ENCODE data around the gene GRAMD1B.
"Not testable (repeated sequence)": the region's sequence is repeated elsewhere in the genome, so short reads cannot be mapped to it uniquely, and the experiment has no call there.

Gene GRAMD1B

DNA sequence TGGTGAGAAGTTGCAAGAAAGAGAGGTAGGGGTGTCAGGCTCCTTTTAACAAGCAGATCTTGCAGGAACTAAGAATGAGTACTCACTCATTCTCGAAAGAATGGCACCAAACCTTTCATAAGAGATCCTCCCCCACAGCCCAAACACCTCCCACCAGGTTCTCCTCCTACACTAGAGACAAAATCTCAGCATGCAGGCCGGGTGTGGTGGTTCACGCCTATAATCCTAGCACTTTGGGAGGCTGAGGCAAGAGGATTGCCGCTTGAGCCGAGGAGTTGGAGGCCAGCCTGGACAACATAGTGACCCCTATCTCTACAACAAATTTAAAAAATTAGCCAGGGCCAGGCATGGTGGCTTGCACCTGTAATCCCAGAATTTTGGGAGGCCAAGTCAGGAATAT is 11.1 kb downstream of the GRAMD1B start:
- in situ Hi-C loops (cut with MboI; ENCODE audit: low sequenced_read_pairs) = loop anchor here (25.0 kb wide), 1 partner anchor 1196 kb away; no protein-coding TSS in a partner anchor
- DNase-seq (ENCODE audit: low spot score in 2 of 2) = no peak
- H3K36me3 ChIP-seq (replicated peaks) = peaks cover 12% of the 10 kb centered on the region
- H3K4me3 ChIP-seq = no peak overlapping the region
- 0 out of 2 replicates have a peak, but pooled peaks cover 3% of the 10 kb centered on the region for H3K9me3 ChIP-seq
- H3K4me1 ChIP-seq = peaks cover 41% of the 10 kb centered on the region
- H3K27me3 ChIP-seq (ENCODE audit: low read depth) = no peaks in the 10 kb centered on the region

DNA sequence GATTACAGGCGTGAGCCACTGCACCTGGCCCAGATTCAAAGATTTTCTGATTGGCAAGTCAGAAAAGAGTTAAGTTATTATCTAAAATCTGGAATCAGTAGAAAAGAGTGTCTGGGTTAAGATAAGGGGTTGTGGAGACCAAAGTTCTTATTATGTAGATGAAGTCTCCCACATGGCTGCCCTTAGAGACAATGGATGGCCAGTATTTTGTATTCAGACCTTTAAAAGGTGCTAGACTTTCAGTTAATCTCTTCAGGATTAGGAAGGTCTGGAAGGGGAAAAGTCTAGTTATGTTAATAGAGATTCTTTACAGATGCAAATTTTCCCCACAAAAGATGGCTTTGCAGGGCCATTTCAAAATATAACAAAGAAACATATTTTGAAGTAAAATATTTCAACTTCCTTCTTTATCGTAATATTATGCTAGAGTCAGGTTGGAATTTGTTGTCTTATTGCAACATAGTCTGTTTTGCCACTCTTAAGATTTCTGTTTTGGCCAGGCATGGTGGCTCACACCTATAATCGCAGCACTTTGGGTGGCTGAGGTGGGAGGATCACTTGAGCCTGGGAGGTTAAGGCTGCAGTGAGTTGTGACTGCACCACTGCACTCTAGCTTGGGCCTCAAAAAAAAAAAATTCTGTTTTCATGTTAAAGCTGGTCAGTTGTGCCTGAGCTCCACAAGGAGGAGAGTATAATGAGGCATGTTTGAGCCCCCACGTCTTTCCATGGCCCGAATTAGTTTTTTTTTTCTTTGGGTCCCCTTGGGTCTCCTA is 14.0 kb downstream of the GRAMD1B start:
- H3K36me3 ChIP-seq (replicated peaks) = no peaks in the 10 kb centered on the region
- DNase-seq (ENCODE audit: low spot score in 2 of 2) = peak; percentile 78 to 97
- in situ Hi-C loops (cut with MboI; ENCODE audit: low sequenced_read_pairs) = loop anchor here (25.0 kb wide), 1 partner anchor 1193 kb away; no protein-coding TSS in a partner anchor
- no peaks in the 10 kb centered on the region for H3K27me3 ChIP-seq (ENCODE audit: low read depth)
- no peak overlapping the region for H3K4me3 ChIP-seq
- H3K4me1 ChIP-seq = peaks cover 35% of the 10 kb centered on the region
- H3K9me3 ChIP-seq = 0 out of 2 replicates have a peak, but pooled peaks cover 3% of the 10 kb centered on the region

DNA sequence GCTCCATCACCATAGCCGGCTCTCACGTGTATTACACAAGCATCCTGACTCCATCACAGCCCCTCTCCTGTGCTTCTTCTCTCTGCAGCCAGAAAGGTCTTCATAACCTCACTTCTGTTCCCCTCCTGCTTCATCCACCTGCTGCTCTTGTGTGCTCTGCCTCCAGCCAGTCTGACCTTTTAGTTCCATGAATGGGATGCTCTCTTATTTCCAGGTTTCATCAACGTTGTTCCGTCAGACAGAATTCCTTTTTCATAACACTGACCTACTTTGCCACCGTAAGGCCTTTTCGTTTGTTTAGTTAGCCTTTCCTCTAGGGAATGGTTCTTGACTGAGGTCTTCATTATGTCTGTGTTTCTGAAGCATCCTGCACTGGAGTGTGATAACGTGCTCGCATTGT is 18.8 kb downstream of the GRAMD1B start:
- in situ Hi-C loops (cut with MboI; ENCODE audit: low sequenced_read_pairs) = loop anchor here (25.0 kb wide), 1 partner anchor 1188 kb away; no protein-coding TSS in a partner anchor
- Histone ChIP-seq H3K4me1 (peaks cover 35% of the 10 kb centered on the region), H3K4me3 (no peak overlapping the region), H3K9me3 (no peaks in the 10 kb centered on the region), H3K36me3 (replicated peaks) (no peaks in the 10 kb centered on the region), H3K27me3 (ENCODE audit: low read depth) (no peaks in the 10 kb centered on the region)
- DNase-seq (ENCODE audit: low spot score in 2 of 2) = no peak

DNA sequence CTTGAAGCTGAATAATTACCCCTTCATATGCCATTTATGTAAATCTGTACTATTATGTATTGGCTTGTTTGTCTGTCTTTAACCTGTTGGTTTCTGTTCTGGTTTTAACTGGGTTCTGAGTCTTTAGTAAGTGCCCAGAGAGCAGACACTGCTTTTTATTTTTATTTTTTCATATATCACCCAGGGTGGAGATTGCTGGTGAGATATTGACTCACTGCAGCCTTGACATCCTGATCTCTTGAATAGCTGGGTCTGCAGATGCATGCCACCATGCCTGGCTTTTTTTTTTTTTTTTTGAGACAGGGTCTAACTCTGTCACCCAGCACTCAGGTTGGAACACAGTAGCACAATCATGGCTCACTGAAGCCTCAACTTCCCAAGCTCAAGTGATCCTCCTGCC is 19.4 kb downstream of the GRAMD1B start:
- H3K4me1 ChIP-seq = peaks cover 38% of the 10 kb centered on the region
- no peak for DNase-seq (ENCODE audit: low spot score in 2 of 2)
- H3K4me3 ChIP-seq = no peak overlapping the region
- no peaks in the 10 kb centered on the region for H3K36me3 ChIP-seq (replicated peaks)
- no peaks in the 10 kb centered on the region for H3K9me3 ChIP-seq
- H3K27me3 ChIP-seq (ENCODE audit: low read depth) = no peaks in the 10 kb centered on the region
- in situ Hi-C loops (cut with MboI; ENCODE audit: low sequenced_read_pairs) = loop anchor here (25.0 kb wide), 1 partner anchor 1188 kb away; no protein-coding TSS in a partner anchor

DNA sequence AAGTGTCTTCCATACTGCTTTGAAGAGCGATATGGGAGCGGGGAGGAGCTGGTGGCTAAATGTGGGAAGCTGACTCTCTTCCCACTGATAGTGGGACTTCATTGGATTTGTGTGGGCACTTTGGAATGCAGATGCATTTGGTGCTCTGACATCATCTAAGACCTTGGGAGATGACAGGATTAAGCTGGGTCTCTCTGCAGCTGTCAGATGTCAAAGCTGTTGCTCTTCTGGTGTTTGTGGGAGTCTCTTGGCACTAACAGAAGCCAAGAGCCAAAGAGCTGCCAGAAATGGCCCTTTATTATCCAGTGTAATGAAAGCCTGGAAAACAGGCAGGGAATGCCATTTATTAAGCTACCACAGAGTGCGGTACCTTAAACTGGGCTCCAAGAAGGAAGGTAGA is 20.6 kb downstream of the GRAMD1B start:
- no peak overlapping the region for H3K4me3 ChIP-seq
- DNase-seq (ENCODE audit: low spot score in 2 of 2) = no peak
- no peaks in the 10 kb centered on the region for H3K9me3 ChIP-seq
- no peaks in the 10 kb centered on the region for H3K27me3 ChIP-seq (ENCODE audit: low read depth)
- H3K4me1 ChIP-seq = peaks cover 36% of the 10 kb centered on the region
- in situ Hi-C loops (cut with MboI; ENCODE audit: low sequenced_read_pairs) = no loop called here
- H3K36me3 ChIP-seq (replicated peaks) = no peaks in the 10 kb centered on the region

DNA sequence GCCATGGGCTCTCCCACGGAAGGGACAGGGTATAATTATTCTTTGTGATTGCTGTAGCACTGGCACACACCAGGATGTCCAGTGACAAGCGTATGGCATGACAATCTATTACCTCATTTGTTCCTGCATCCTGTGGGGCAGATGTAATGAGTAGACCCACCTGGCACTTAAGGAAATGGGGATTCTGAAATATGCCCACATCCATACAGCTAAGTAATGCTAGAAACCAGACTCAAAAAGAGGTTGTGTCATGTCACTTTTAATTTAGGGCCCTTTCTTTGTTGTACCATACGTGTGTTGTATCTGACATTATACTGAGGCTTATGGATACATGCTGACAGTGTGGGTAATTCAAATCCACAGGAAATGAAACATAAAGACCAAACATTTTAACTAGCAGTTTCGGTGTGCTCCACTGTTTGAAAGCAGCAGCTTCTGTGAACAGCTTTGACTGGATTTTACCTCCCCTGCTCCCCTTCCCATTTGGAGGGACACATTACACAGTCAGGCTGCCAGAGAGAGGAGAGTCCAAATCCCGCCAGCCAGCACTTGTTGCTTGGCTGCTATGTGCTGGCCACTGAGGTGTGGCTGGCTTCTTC is 21.2 kb downstream of the GRAMD1B start:
- in situ Hi-C loops (cut with MboI; ENCODE audit: low sequenced_read_pairs) = no loop called here
- no peaks in the 10 kb centered on the region for H3K9me3 ChIP-seq
- H3K4me3 ChIP-seq = no peak overlapping the region
- peaks cover 36% of the 10 kb centered on the region for H3K4me1 ChIP-seq
- H3K27me3 ChIP-seq (ENCODE audit: low read depth) = no peaks in the 10 kb centered on the region
- DNase-seq (ENCODE audit: low spot score in 2 of 2) = no peak
- no peaks in the 10 kb centered on the region for H3K36me3 ChIP-seq (replicated peaks)

DNA sequence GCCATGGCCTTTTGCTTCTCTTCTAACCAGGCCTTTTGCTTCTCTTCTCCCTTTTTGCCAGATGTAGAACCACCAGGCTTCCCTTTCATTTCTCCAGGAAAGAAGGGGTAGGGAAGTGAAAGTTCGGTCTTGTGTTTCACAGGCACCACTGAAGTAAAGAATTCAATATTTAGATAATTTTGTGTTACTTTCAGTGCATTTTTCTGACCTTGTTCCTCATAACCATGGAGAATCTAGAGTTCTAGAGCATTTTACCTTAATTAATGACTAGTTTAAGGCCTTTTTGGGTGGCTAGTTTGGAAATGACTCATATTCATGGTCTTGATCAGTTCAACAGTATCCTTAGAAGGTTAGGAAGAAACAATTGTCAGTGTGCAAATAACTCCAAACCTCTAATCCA is 22.7 kb downstream of the GRAMD1B start:
- H3K36me3 ChIP-seq (replicated peaks) = no peaks in the 10 kb centered on the region
- peaks cover 32% of the 10 kb centered on the region for H3K4me1 ChIP-seq
- H3K9me3 ChIP-seq = no peaks in the 10 kb centered on the region
- H3K4me3 ChIP-seq = no peak overlapping the region
- DNase-seq (ENCODE audit: low spot score in 2 of 2) = no peak
- in situ Hi-C loops (cut with MboI; ENCODE audit: low sequenced_read_pairs) = no loop called here
- H3K27me3 ChIP-seq (ENCODE audit: low read depth) = no peaks in the 10 kb centered on the region

DNA sequence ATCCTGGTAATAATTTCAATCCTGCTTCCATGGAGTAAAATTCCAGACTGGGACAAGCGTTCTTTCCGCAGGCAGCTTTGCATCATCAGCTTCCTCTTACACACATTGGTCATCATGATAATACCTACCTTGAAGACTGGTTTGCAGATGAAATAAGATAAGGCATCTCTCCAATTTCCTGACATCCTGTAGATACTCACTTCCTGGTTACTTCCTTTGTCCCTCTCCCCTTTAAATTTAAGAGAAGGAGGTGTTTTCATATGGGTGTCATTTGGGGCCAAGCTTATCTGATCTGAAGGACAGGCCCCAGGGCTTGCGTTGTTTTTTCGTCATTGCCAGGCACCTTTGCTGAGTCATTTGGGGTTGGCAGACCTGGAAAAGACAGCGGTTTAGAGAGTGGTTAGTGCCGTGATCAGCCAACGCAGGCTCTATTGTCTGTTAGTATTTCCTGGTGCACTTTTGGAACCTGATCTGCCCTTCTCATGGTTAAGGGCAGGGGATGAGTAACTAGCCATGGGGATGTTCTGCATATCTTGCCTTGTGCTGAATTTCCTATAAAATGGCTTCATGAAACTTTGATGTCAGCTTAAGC is 24.1 kb downstream of the GRAMD1B start:
- peak; percentile 47 to 63 for DNase-seq (ENCODE audit: low spot score in 2 of 2)
- in situ Hi-C loops (cut with MboI; ENCODE audit: low sequenced_read_pairs) = no loop called here
- Histone ChIP-seq H3K36me3 (replicated peaks) (0 out of 2 replicates have a peak, but pooled peaks cover 5% of the 10 kb centered on the region), H3K9me3 (no peaks in the 10 kb centered on the region), H3K4me1 (peaks cover 21% of the 10 kb centered on the region), H3K4me3 (no peak overlapping the region), H3K27me3 (ENCODE audit: low read depth) (no peaks in the 10 kb centered on the region)

DNA sequence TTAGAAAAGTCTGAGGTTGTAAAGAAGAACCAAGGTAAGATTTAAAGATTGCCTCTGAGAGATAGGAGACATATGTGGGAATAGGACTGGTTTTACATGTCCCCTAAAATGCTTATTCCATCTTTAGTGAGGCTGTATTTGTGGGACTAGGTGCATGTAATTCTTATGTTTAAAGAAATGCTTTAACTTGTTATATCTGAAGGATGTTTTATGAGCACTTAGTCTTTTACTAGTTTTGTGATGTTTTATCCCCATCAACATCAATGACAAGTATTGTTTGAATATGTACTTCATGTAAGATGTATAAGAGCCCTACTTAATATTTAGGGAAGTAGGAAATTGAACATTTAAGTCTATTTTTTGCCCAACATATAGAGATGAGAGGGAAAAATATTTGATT is 24.7 kb downstream of the GRAMD1B start:
- DNase-seq (ENCODE audit: low spot score in 2 of 2) = no peak
- Histone ChIP-seq H3K4me3 (no peak overlapping the region), H3K9me3 (no peaks in the 10 kb centered on the region), H3K4me1 (peaks cover 18% of the 10 kb centered on the region), H3K36me3 (replicated peaks) (0 out of 2 replicates have a peak, but pooled peaks cover 5% of the 10 kb centered on the region), H3K27me3 (ENCODE audit: low read depth) (no peaks in the 10 kb centered on the region)
- in situ Hi-C loops (cut with MboI; ENCODE audit: low sequenced_read_pairs) = no loop called here

DNA sequence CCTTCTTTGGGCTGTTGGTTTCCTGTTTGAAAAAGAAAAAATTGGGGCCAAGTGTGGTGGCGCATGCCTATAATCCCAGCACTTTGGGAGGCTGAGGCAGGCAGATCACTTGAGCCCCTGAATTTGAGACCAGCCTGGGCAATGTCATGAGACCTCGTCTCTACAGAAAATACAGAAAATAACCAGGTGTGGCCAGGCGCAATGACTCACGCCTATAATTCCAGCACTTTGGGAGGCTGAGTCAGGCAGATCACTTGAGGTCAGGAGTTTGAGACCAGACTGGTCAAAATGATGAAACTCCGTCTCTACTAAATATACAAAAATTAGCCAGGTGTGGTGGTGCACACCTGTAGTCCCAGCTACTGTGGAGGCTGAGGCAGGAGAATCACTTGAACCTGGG is 26.4 kb downstream of the GRAMD1B start:
- DNase-seq (ENCODE audit: low spot score in 2 of 2); H3K4me3 ChIP-seq; H3K36me3 ChIP-seq (replicated peaks); in situ Hi-C loops (cut with MboI; ENCODE audit: low sequenced_read_pairs); H3K27me3 ChIP-seq (ENCODE audit: low read depth); H3K9me3 ChIP-seq: not testable (repeated sequence)
- peaks cover 18% of the 10 kb centered on the region for H3K4me1 ChIP-seq

DNA sequence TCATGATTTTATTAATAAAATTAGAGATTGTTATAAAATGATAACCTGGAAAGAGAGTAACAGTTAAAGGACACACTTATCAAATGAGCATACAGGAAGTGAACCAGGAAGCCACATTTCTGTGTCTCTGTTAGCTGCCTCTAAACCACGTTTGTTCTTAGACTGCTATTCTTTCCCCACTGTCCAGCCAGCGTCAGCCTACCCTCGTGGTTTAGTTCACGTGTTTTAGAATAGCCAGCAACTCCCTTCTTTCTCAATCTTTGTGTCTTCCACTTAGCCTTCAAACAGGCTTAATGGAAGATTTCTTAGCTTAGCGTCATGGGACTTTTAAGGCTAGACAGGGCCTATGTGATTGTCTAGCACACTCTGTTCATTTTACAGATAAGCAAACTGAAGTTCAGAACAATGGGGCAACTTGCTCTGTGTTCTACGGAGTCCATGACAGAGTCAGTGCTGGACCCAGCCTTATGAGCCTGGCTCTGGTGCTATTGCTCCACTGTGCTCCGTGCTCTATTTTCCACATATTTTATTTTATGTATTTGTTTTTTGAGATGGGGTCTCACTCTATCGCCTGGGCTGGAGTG is 27.2 kb downstream of the GRAMD1B start:
- Histone ChIP-seq H3K36me3 (replicated peaks) (0 out of 2 replicates have a peak, but pooled peaks cover 5% of the 10 kb centered on the region), H3K4me3 (no peak overlapping the region), H3K27me3 (ENCODE audit: low read depth) (no peaks in the 10 kb centered on the region), H3K9me3 (no peaks in the 10 kb centered on the region), H3K4me1 (peaks cover 18% of the 10 kb centered on the region)
- in situ Hi-C loops (cut with MboI; ENCODE audit: low sequenced_read_pairs) = no loop called here
- DNase-seq (ENCODE audit: low spot score in 2 of 2) = no peak

DNA sequence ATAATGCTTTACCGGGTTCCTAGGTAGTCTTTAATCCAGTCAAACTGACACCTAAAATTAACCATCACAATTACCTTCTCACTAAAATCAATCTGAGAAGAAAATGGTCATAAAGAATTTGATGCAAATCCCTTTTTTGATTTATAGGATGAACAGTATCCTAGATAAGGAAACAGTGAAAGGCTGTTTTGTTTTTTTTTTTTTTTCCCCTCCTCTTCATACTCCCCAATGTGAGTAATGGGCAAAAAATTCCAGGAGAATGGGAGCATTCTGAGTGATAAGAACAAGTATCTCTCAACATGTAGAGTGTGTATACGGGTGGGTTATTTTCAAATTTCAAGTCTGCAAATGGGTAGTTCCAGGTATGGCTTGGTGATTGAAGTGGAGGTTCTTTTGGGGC is 28.4 kb downstream of the GRAMD1B start:
- Histone ChIP-seq H3K27me3 (ENCODE audit: low read depth) (no peaks in the 10 kb centered on the region), H3K9me3 (no peaks in the 10 kb centered on the region), H3K36me3 (replicated peaks) (0 out of 2 replicates have a peak, but pooled peaks cover 5% of the 10 kb centered on the region), H3K4me1 (peaks cover 15% of the 10 kb centered on the region), H3K4me3 (no peak overlapping the region)
- DNase-seq (ENCODE audit: low spot score in 2 of 2) = no peak
- in situ Hi-C loops (cut with MboI; ENCODE audit: low sequenced_read_pairs) = no loop called here

DNA sequence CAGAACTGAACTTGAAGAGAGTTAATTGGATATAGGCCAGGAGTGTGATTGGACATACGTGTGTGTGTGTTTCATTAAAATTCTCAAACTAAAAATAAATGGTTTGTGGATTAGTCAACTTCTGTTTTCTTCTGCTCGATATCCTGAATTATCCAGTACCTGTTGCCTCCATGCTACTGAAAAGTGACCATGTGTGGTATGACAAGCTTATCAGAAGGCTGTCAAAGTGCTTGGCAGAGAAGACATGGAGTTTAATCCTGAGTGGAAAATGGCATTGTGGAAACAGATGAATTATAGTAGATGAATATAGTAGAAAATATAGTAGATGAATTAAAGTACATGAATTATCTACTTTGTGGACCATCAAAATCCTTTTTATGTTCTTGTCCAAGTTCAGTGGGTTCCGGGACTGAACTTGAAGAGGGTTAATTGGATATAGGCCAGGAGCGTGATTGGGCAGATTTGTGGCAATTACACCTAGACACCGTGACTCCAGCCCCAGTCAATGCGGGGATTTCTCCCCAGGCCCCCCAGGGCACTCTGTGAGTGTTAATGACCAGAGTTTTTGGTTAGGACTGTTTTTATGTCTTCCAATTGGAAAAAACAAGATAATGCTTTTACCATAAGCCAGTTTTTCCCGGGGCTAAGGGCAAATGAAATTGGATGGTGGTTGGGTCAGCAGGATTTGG is 30.1 kb downstream of the GRAMD1B start:
- in situ Hi-C loops (cut with MboI; ENCODE audit: low sequenced_read_pairs) = no loop called here
- no peaks in the 10 kb centered on the region for H3K4me1 ChIP-seq

More for the DNA sequence above, 30.1 kb downstream of the GRAMD1B start:
- Histone ChIP-seq H3K36me3 (replicated peaks) (0 out of 2 replicates have a peak, but pooled peaks cover 5% of the 10 kb centered on the region), H3K9me3 (no peaks in the 10 kb centered on the region), H3K27me3 (ENCODE audit: low read depth) (no peaks in the 10 kb centered on the region), H3K4me3 (no peak overlapping the region)
- DNase-seq (ENCODE audit: low spot score in 2 of 2) = no peak
